ENCODE data around the gene TM4SF20. TPM values are rescaled to one million over a fixed set of nuclear protein-coding genes. Genes with fewer than 3 reads are reported as not detected.

The TM4SF20 gene
- polyA plus RNA-seq, 1 of the 3 experiments (the other 2 are of a cell fraction): 0.03 TPM

DNA sequence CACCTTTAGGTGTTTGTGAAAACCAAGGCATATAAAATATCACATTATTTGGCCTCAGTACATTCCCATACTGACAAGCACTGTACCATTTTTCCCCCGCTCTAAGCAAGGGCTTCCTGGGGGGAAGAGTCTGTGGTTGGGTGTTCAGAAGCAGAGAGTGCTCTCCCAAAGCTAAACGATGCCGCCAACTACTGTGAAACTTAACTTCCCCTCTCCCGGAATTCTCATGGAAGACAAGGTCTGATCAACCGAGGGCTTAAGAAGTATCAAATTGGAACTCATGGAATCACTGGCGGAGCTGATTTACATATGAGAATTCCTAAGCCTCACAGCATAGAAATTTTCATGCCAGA lies 54.5 kb downstream of the TM4SF20 start (continued):
- TF ChIP-seq, protein P1, sequence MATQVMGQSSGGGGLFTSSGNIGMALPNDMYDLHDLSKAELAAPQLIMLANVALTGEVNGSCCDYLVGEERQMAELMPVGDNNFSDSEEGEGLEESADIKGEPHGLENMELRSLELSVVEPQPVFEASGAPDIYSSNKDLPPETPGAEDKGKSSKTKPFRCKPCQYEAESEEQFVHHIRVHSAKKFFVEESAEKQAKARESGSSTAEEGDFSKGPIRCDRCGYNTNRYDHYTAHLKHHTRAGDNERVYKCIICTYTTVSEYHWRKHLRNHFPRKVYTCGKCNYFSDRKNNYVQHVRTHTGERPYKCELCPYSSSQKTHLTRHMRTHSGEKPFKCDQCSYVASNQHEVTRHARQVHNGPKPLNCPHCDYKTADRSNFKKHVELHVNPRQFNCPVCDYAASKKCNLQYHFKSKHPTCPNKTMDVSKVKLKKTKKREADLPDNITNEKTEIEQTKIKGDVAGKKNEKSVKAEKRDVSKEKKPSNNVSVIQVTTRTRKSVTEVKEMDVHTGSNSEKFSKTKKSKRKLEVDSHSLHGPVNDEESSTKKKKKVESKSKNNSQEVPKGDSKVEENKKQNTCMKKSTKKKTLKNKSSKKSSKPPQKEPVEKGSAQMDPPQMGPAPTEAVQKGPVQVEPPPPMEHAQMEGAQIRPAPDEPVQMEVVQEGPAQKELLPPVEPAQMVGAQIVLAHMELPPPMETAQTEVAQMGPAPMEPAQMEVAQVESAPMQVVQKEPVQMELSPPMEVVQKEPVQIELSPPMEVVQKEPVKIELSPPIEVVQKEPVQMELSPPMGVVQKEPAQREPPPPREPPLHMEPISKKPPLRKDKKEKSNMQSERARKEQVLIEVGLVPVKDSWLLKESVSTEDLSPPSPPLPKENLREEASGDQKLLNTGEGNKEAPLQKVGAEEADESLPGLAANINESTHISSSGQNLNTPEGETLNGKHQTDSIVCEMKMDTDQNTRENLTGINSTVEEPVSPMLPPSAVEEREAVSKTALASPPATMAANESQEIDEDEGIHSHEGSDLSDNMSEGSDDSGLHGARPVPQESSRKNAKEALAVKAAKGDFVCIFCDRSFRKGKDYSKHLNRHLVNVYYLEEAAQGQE (IDR thresholded peaks at IDR 0.05; ENCODE audit: low read depth, low read length): no peak
- TF ChIP-seq, protein P2, sequence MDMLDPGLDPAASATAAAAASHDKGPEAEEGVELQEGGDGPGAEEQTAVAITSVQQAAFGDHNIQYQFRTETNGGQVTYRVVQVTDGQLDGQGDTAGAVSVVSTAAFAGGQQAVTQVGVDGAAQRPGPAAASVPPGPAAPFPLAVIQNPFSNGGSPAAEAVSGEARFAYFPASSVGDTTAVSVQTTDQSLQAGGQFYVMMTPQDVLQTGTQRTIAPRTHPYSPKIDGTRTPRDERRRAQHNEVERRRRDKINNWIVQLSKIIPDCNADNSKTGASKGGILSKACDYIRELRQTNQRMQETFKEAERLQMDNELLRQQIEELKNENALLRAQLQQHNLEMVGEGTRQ (IDR thresholded peaks at IDR 0.05; ENCODE audit: borderline replicate concordance, low read depth, low read length): no peak

DNA sequence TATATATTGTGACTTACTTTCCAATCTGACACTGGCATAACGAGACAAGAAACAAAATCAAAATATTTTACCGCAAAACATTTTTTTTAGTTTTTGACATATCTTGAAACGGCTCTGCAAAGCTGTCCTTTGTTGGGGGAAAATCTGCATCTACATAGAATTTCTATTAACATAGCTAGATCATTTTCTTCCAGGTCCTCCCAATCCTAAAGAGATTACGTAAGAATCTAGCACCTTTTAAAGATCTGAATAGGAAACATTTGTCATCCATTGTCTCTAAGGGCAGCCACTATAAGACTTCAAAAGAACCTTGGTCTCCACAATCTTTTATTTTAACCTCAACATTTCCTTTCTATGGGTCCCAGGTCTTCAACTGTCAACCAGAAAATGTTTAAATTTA lies 55.3 kb downstream of the TM4SF20 start:
- no peaks in the 10 kb centered on the region for H3F3A ChIP-seq (replicated peaks; ENCODE audit: insufficient read depth)
- WGBS (ENCODE audit: low lambda C conversion rate): 93% methylated on average over 4 of the region's 4 CpGs
- peaks cover 36% of the 10 kb centered on the region for H3K79me2 ChIP-seq (ENCODE audit: insufficient read depth)
- no peak for TF ChIP-seq GATA2 (CRISPR knock-in tag; IDR thresholded peaks at IDR 0.05)
- TF ChIP-seq, protein P3, sequence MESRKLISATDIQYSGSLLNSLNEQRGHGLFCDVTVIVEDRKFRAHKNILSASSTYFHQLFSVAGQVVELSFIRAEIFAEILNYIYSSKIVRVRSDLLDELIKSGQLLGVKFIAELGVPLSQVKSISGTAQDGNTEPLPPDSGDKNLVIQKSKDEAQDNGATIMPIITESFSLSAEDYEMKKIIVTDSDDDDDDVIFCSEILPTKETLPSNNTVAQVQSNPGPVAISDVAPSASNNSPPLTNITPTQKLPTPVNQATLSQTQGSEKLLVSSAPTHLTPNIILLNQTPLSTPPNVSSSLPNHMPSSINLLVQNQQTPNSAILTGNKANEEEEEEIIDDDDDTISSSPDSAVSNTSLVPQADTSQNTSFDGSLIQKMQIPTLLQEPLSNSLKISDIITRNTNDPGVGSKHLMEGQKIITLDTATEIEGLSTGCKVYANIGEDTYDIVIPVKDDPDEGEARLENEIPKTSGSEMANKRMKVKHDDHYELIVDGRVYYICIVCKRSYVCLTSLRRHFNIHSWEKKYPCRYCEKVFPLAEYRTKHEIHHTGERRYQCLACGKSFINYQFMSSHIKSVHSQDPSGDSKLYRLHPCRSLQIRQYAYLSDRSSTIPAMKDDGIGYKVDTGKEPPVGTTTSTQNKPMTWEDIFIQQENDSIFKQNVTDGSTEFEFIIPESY (IDR thresholded peaks at IDR 0.05; ENCODE audit: borderline replicate concordance, low read depth): no peak
- no peak for TF ChIP-seq JUND (IDR thresholded peaks at IDR 0.05)
- TF ChIP-seq, protein P2 (IDR thresholded peaks at IDR 0.05; ENCODE audit: borderline replicate concordance, low read depth, low read length): no peak
- TF ChIP-seq POLR2AphosphoS5 (IDR thresholded peaks at IDR 0.05; ENCODE audit: low read depth, low read length): no peak
- no peak for TF ChIP-seq ELF1 (IDR thresholded peaks at IDR 0.05)
- TF ChIP-seq, protein P4, sequence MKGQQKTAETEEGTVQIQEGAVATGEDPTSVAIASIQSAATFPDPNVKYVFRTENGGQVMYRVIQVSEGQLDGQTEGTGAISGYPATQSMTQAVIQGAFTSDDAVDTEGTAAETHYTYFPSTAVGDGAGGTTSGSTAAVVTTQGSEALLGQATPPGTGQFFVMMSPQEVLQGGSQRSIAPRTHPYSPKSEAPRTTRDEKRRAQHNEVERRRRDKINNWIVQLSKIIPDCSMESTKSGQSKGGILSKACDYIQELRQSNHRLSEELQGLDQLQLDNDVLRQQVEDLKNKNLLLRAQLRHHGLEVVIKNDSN (IDR thresholded peaks at IDR 0.05; ENCODE audit: borderline replicate concordance, low read depth): no peak
- no peak for TF ChIP-seq YY1 (IDR thresholded peaks at IDR 0.05; ENCODE audit: low read depth)
- no peak for TF ChIP-seq FOSL2 (IDR thresholded peaks at IDR 0.05; ENCODE audit: borderline replicate concordance, low read depth)
- TF ChIP-seq, protein P5, sequence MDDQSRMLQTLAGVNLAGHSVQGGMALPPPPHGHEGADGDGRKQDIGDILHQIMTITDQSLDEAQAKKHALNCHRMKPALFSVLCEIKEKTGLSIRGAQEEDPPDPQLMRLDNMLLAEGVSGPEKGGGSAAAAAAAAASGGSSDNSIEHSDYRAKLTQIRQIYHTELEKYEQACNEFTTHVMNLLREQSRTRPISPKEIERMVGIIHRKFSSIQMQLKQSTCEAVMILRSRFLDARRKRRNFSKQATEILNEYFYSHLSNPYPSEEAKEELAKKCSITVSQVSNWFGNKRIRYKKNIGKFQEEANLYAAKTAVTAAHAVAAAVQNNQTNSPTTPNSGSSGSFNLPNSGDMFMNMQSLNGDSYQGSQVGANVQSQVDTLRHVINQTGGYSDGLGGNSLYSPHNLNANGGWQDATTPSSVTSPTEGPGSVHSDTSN (IDR thresholded peaks at IDR 0.05): no peak
- TF ChIP-seq NFIC (IDR thresholded peaks at IDR 0.05; ENCODE audit: borderline replicate concordance): no peak
- TF ChIP-seq, protein P6, sequence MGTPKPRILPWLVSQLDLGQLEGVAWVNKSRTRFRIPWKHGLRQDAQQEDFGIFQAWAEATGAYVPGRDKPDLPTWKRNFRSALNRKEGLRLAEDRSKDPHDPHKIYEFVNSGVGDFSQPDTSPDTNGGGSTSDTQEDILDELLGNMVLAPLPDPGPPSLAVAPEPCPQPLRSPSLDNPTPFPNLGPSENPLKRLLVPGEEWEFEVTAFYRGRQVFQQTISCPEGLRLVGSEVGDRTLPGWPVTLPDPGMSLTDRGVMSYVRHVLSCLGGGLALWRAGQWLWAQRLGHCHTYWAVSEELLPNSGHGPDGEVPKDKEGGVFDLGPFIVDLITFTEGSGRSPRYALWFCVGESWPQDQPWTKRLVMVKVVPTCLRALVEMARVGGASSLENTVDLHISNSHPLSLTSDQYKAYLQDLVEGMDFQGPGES (IDR thresholded peaks at IDR 0.05; ENCODE audit: low read depth, low read length): no peak
- TF ChIP-seq RFX5 (IDR thresholded peaks at IDR 0.05; ENCODE audit: low read length): no peak
- no peak for TF ChIP-seq RAD21 (IDR thresholded peaks at IDR 0.05; ENCODE audit: low read length)
- no peak for TF ChIP-seq EP300 (IDR thresholded peaks at IDR 0.05; ENCODE audit: borderline replicate concordance in 1 of 2, low read depth in 1 of 2, low read length in 1 of 2)
- H3K27me3 ChIP-seq (ENCODE audit: insufficient read depth): no peaks in the 10 kb centered on the region
- no peaks in the 10 kb centered on the region for H3K9me2 ChIP-seq
- CTCF ChIA-PET: no interaction called here
- DNase-seq: no peak
- H3K4me3 ChIP-seq (ENCODE audit: low read depth in 2 of 2, low read length in 1 of 2): no peak overlapping the region
- H3K9me3 ChIP-seq: no peaks in the 10 kb centered on the region
- H4K20me1 ChIP-seq (ENCODE audit: insufficient read depth): peaks cover 4% of the 10 kb centered on the region; the same call in 1 of the 2 replicates
- H3K27ac ChIP-seq (ENCODE audit: low read depth in 2 of 2, low read length in 1 of 2): no peak overlapping the region
- peaks cover 0 to 4% of the 10 kb centered on the region in 2 experiments; a peak in 2 of 4 replicates for H3K4me1 ChIP-seq (ENCODE audit: control insufficient read depth in 1 of 2, insufficient read depth in 2 of 2, low read depth in 1 of 2, low read length in 1 of 2)
- no peak overlapping the region for H3K9ac ChIP-seq
- no peak overlapping the region for H3K4me2 ChIP-seq
- H2AFZ ChIP-seq (ENCODE audit: low read depth): no peak overlapping the region
- H3K36me3 ChIP-seq (replicated peaks in 1 of 2; ENCODE audit: control insufficient read depth in 1 of 2, insufficient read depth in 2 of 2, low read length in 1 of 2): no peaks in the 10 kb centered on the region
- POLR2A ChIA-PET: no interaction called here
